CD4-positive, alpha-beta memory T cell (primary cell): ENCODE measurements around the gene VPS41. TPM values are rescaled to one million over a fixed set of nuclear protein-coding genes. Genes with fewer than 3 reads are reported as not detected.

ENCODE experiments used
- CTCF ChIA-PET: fragments of 350-600 bp; sonication (Branson Sonifier 250); formaldehyde crosslinking; loops from one replicate; lab custom pipeline; 2021; ENCODE audit warnings: inconsistent platforms; ENCODE audit not compliant: partially characterized antibody; lab: Charles Lee
- POLR2A ChIA-PET: fragments of 350-600 bp; sonication (Branson Sonifier 250); formaldehyde crosslinking; loops from one replicate; lab custom pipeline; 2021; ENCODE audit not compliant: partially characterized antibody; lab: Charles Lee
- DNase-seq, 5 donors: peaks; one replicate each; pipeline versions ENCODE4 v3.0.0 to v3.0.0-alpha.2; 2020 to 2022; ENCODE audit warnings: mixed read lengths in 1 of 5
- H3K27ac ChIP-seq: one replicate; pipeline ENCODE4 v1.7.0; 2013; ENCODE audit warnings: low read depth, low read length
- H3K27me3 ChIP-seq: 2 replicates; pipeline ENCODE4 v1.7.0; 2013; ENCODE audit warnings: mild to moderate bottlenecking, low read length, moderate library complexity; ENCODE audit not compliant: insufficient read depth
- H3K36me3 ChIP-seq: 2 replicates; pipeline ENCODE4 v1.7.0; 2013; ENCODE audit warnings: mild to moderate bottlenecking, low read length, moderate library complexity; ENCODE audit not compliant: insufficient read depth
- H3K4me1 ChIP-seq: 2 replicates; pipeline ENCODE4 v1.7.0; 2013; ENCODE audit warnings: mild to moderate bottlenecking, low read length, moderate library complexity; ENCODE audit not compliant: insufficient read depth
- H3K4me3 ChIP-seq, 2 donors: one replicate each; pipeline ENCODE4 v1.7.0; 2013; ENCODE audit warnings: low read length in 2 of 2, mild to moderate bottlenecking in 1 of 2
- H3K9me3 ChIP-seq, 2 donors: one replicate each; pipeline ENCODE4 v1.7.0; 2013; ENCODE audit warnings: low read length in 2 of 2, control low read depth in 1 of 2; ENCODE audit not compliant: control insufficient read depth in 1 of 2
- H3K27ac Mint-ChIP-seq, 7 donors: one replicate each; pipeline ENCODE4 v1.8.0; 2020 to 2021; ENCODE audit warnings: mixed read lengths in 7 of 7, mild to moderate bottlenecking in 6 of 7, inconsistent platforms in 3 of 7, moderate library complexity in 3 of 7
- H3K27me3 Mint-ChIP-seq, 2 donors: one replicate each; pipeline ENCODE4 v1.8.0; 2020 to 2021; ENCODE audit warnings: mixed read lengths in 2 of 2
- H3K36me3 Mint-ChIP-seq, 2 donors: one replicate each; pipeline ENCODE4 v1.8.0; 2020 to 2021; ENCODE audit warnings: mixed read lengths in 2 of 2, inconsistent platforms in 1 of 2, mild to moderate bottlenecking in 1 of 2
- H3K4me1 Mint-ChIP-seq, 4 donors: one replicate each; pipeline ENCODE4 v1.8.0; 2020 to 2021; ENCODE audit warnings: mixed read lengths in 4 of 4, mild to moderate bottlenecking in 1 of 4
- H3K4me3 Mint-ChIP-seq, 8 donors: one replicate each; pipeline ENCODE4 v1.8.0; 2020 to 2021; ENCODE audit warnings: mixed read lengths in 8 of 8, mild to moderate bottlenecking in 7 of 8, moderate library complexity in 6 of 8, inconsistent platforms in 3 of 8
- H3K9me3 Mint-ChIP-seq, 8 donors: one replicate each; pipeline ENCODE4 v1.8.0; 2020 to 2021; ENCODE audit warnings: mixed read lengths in 8 of 8, mild to moderate bottlenecking in 5 of 8, inconsistent platforms in 3 of 8, moderate library complexity in 1 of 8
- intact Hi-C: fragments of 100-400 bp; cut with micrococcal nuclease; formaldehyde crosslinking; loops from one replicate; pipeline ENCODE4 v1.15.1; 2023
- polyA plus RNA-seq, 2 donors: library from polyadenylated mRNA; unstranded; fragments of 300-500 nt; fragmentation: Illumina TruSeq; gene quantifications; one replicate each; pipeline ENCODE4 v1.2.3, GENCODE V29; 2021
- total RNA-seq, 2 experiments: library from RNA; stranded (reverse); gene quantifications; one replicate each; pipeline ENCODE4 v1.2.3, GENCODE V29; 2021

The VPS41 gene
- total and polyA plus RNA-seq, 4 experiments from 2014 or later: 54.6 to 73.3 (median 62.5) TPM

GRCh38 chr7:38942431-38943051, 33.5 kb upstream of the VPS41 start:
- Histone ChIP-seq H3K4me1 (no peaks in the 10 kb centered on the region), H3K36me3 (no peaks in the 10 kb centered on the region), H3K4me3 (no peak overlapping the region), H3K27ac (no peak overlapping the region), H3K9me3 (no peaks in the 10 kb centered on the region), H3K27me3 (no peaks in the 10 kb centered on the region)
- H3K4me3 Mint-ChIP-seq: peak overlapping the region in 1 of 8 donors; percentile 2
- H3K27me3 Mint-ChIP-seq: peaks cover 13 to 18% of the 10 kb centered on the region in 2 donors
- no peak for DNase-seq
- H3K4me1 Mint-ChIP-seq: no peaks in the 10 kb centered on the region
- CTCF ChIA-PET: no interaction called here
- intact Hi-C loops: no loop called here
- POLR2A ChIA-PET: no interaction called here
- no peaks in the 10 kb centered on the region for H3K9me3 Mint-ChIP-seq
- no peak overlapping the region for H3K27ac Mint-ChIP-seq
- no peaks in the 10 kb centered on the region for H3K36me3 Mint-ChIP-seq

DNA sequence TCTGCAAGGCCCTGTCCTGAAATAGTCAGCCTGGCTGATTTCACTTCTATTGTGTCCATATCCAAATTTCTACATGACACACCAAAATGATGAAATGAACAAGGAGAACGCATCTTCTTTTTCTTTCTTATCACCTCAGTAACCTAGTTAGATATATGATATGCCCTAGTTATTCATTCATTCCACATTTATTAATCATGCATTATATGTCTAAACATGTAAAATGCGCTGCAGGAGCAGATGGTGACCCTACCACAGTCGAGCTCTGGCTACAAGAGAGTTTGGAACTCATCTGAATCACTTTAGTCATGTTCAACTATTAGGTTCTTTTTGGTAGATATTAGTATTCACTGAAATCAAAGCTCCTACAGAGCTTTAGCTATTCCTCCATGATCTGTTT, 31.8 kb upstream of the VPS41 start:
- Mint-ChIP-seq H3K36me3 (no peaks in the 10 kb centered on the region), H3K9me3 (no peaks in the 10 kb centered on the region), H3K4me1 (no peaks in the 10 kb centered on the region), H3K27me3 (peaks cover 15 to 19% of the 10 kb centered on the region in 2 donors), H3K4me3 (no peak overlapping the region), H3K27ac (no peak overlapping the region)
- no peaks in the 10 kb centered on the region for H3K36me3 ChIP-seq
- DNase-seq: no peak
- H3K4me1 ChIP-seq: no peaks in the 10 kb centered on the region
- H3K9me3 ChIP-seq: no peaks in the 10 kb centered on the region
- ChIA-PET CTCF (no interaction called here), POLR2A (no interaction called here)
- H3K27ac ChIP-seq: no peak overlapping the region
- no peaks in the 10 kb centered on the region for H3K27me3 ChIP-seq
- intact Hi-C loops: no loop called here
- H3K4me3 ChIP-seq: no peak overlapping the region

GRCh38 chr7:38938589-38938988, 29.6 kb upstream of the VPS41 start:
- Histone ChIP-seq H3K4me1 (no peaks in the 10 kb centered on the region), H3K27ac (no peak overlapping the region), H3K9me3 (no peaks in the 10 kb centered on the region), H3K27me3 (no peaks in the 10 kb centered on the region), H3K36me3 (no peaks in the 10 kb centered on the region), H3K4me3 (no peak overlapping the region)
- POLR2A ChIA-PET: no interaction called here
- peaks cover 10 to 19% of the 10 kb centered on the region in 2 donors for H3K27me3 Mint-ChIP-seq
- no peaks in the 10 kb centered on the region for H3K4me1 Mint-ChIP-seq
- intact Hi-C loops: loop anchor here (10.0 kb wide), 1 partner anchor 526 kb away; no protein-coding TSS in a partner anchor
- DNase-seq: no peak
- no peak overlapping the region for H3K4me3 Mint-ChIP-seq
- H3K36me3 Mint-ChIP-seq: no peaks in the 10 kb centered on the region
- H3K9me3 Mint-ChIP-seq: no peaks in the 10 kb centered on the region
- CTCF ChIA-PET: interaction anchor here (0.8 kb wide), 1 partner anchor 9 kb away, joined by 3 read pairs; no protein-coding TSS in a partner anchor
- H3K27ac Mint-ChIP-seq: no peak overlapping the region

DNA sequence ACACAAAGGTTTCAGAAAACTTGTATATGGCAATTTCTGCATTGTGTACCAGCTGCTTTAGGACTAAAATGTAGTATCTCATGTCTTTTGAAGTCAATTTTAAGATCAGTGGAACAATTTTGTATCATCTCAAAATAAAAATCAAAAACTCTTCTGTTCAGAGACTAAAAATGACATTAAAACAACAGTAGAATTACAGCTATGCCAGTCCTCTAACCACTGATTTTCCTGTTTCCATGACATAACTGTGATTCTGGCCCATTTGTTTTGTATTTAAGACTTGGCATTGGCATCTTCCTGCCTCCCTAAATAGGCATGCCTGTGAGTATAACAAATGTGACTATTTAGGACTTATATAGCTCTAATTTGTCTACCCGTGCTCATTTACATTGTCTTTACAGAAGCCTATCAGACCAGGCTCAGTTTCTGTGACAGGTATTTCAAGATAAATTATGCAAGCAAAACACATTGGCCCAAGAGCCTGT, 29.1 kb upstream of the VPS41 start:
- ChIA-PET POLR2A (no interaction called here), CTCF (no interaction called here)
- intact Hi-C loops: loop anchor here (10.0 kb wide), 1 partner anchor 527 kb away; no protein-coding TSS in a partner anchor
- H3K27ac ChIP-seq: no peak overlapping the region
- no peaks in the 10 kb centered on the region for H3K9me3 Mint-ChIP-seq
- no peaks in the 10 kb centered on the region for H3K36me3 ChIP-seq
- H3K4me1 ChIP-seq: no peaks in the 10 kb centered on the region
- H3K4me3 ChIP-seq: no peak overlapping the region
- no peak overlapping the region for H3K4me3 Mint-ChIP-seq
- H3K36me3 Mint-ChIP-seq: no peaks in the 10 kb centered on the region
- H3K27ac Mint-ChIP-seq: no peak overlapping the region
- no peaks in the 10 kb centered on the region for H3K4me1 Mint-ChIP-seq
- peaks cover 10 to 18% of the 10 kb centered on the region in 2 donors for H3K27me3 Mint-ChIP-seq
- H3K27me3 ChIP-seq: no peaks in the 10 kb centered on the region
- H3K9me3 ChIP-seq: no peaks in the 10 kb centered on the region
- DNase-seq: no peak

DNA sequence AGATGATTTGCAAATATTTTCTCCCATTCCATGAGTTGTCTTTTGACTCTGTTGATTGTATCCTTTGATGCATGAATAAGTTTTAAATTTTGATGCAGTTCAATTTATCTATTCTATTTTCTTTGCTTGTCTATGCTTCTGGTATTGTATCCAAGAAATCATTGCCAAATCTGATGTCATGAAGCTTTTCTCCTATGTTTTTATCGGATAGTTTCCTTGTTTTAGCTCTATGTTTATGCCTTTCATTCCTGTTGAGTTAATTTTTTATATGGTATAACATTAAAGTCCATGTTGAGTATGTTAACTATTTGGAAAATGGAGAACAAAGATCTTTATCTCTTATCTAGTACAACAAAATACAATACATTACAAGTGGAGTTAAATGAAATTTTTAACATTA, 27.6 kb upstream of the VPS41 start:
- Histone ChIP-seq H3K9me3 (no peaks in the 10 kb centered on the region), H3K27me3 (no peaks in the 10 kb centered on the region), H3K27ac (no peak overlapping the region), H3K36me3 (no peaks in the 10 kb centered on the region), H3K4me1 (no peaks in the 10 kb centered on the region), H3K4me3 (no peak overlapping the region)
- ChIA-PET CTCF (no interaction called here), POLR2A (no interaction called here)
- Mint-ChIP-seq H3K4me1 (peaks cover 0 to 2% (median 1%) of the 10 kb centered on the region in 4 donors), H3K4me3 (no peak overlapping the region), H3K9me3 (no peaks in the 10 kb centered on the region), H3K27ac (no peak overlapping the region), H3K27me3 (peaks cover 10 to 12% of the 10 kb centered on the region in 2 donors), H3K36me3 (no peaks in the 10 kb centered on the region)
- intact Hi-C loops: loop anchor here (10.0 kb wide), 1 partner anchor 528 kb away; no protein-coding TSS in a partner anchor
- DNase-seq: no peak

- CTCF ChIA-PET: no interaction called here
- intact Hi-C loops: loop anchor here (10.0 kb wide), 1 partner anchor 530 kb away; no protein-coding TSS in a partner anchor
- Mint-ChIP-seq H3K9me3 (no peaks in the 10 kb centered on the region), H3K27me3 (peaks cover 5% of the 10 kb centered on the region in 2 donors), H3K4me1 (peaks cover 0 to 2% (median 1%) of the 10 kb centered on the region in 4 donors), H3K27ac (no peak overlapping the region), H3K4me3 (no peak overlapping the region), H3K36me3 (no peaks in the 10 kb centered on the region)
- Histone ChIP-seq H3K27ac (no peak overlapping the region), H3K4me3 (no peak overlapping the region), H3K9me3 (no peaks in the 10 kb centered on the region), H3K36me3 (no peaks in the 10 kb centered on the region), H3K4me1 (no peaks in the 10 kb centered on the region), H3K27me3 (no peaks in the 10 kb centered on the region)
- POLR2A ChIA-PET: no interaction called here
- no peak for DNase-seq
Observed at GRCh38 chr7:38934536-38934935, 25.5 kb upstream of the VPS41 start.

DNA sequence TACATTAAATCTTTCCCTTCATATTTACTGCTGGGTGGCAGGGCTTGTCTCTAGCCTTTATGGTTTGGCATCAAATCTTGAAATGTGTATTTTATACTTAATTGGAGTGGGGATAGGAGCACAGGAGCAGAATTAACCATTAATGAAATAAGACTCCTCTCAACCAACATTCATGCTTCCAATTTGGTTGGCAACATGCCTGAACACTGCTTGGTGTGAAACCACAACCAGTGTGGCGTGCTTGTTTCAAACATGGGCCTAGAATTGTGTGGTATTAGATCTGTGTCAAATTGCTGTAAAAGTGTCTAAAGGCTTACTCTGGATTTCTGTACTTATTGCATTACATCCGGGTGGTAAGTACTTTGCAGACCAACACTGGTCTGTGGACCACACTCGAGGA, 25.1 kb upstream of the VPS41 start:
- intact Hi-C loops: loop anchor here (10.0 kb wide), 1 partner anchor 531 kb away; no protein-coding TSS in a partner anchor
- no peaks in the 10 kb centered on the region for H3K36me3 Mint-ChIP-seq

More for the DNA sequence above, 25.1 kb upstream of the VPS41 start:
- H3K27me3 ChIP-seq: no peaks in the 10 kb centered on the region
- no peak for DNase-seq
- no peak overlapping the region for H3K4me3 Mint-ChIP-seq
- H3K36me3 ChIP-seq: no peaks in the 10 kb centered on the region
- no peak overlapping the region for H3K27ac ChIP-seq
- POLR2A ChIA-PET: no interaction called here
- no peaks in the 10 kb centered on the region for H3K9me3 Mint-ChIP-seq
- no peaks in the 10 kb centered on the region for H3K9me3 ChIP-seq
- H3K27ac Mint-ChIP-seq: no peak overlapping the region
- H3K4me1 Mint-ChIP-seq: peaks cover 0 to 2% (median 1%) of the 10 kb centered on the region in 4 donors
- no peaks in the 10 kb centered on the region for H3K4me1 ChIP-seq
- peaks cover 4 to 5% of the 10 kb centered on the region in 2 donors for H3K27me3 Mint-ChIP-seq
- CTCF ChIA-PET: interaction anchor here (1.2 kb wide), 1 partner anchor 25 kb away, joined by 4 read pairs; the partner anchor contains the start of gene VPS41
- no peak overlapping the region for H3K4me3 ChIP-seq
